ENCODE measurements around the gene SMC3. TPM values are rescaled to one million over a fixed set of nuclear protein-coding genes. Genes with fewer than 3 reads are reported as not detected.

The SMC3 gene
- total and polyA plus RNA-seq, 2 of the 13 experiments (the other 11 are each of a cell fraction or from before 2014, with no cell fraction given), result 11.7 to 48.0 TPM

GRCh38 chr10:110567201-110568054, at the start of gene SMC3 (continued):
- no peak for TF ChIP-seq ZNF333 (CRISPR knock-in tag; IDR thresholded peaks at IDR 0.05; ENCODE audit: borderline replicate concordance)
- peak; percentile 86; the same call in 1 of the 2 replicates for TF ChIP-seq SIN3A (IDR thresholded peaks at IDR 0.05; ENCODE audit: borderline replicate concordance, low read depth, low read length)
- no peak for TF ChIP-seq ZNF546 (CRISPR knock-in tag; conservative IDR thresholded peaks at IDR 0.05)
- TF ChIP-seq CHD4 (IDR thresholded peaks at IDR 0.05; ENCODE audit: borderline replicate concordance, low read length), result no peak
- peak; percentile 99 for TF ChIP-seq TFDP1 (CRISPR knock-in tag; IDR thresholded peaks at IDR 0.05; ENCODE audit: borderline replicate concordance)
- no peak for TF ChIP-seq RBM39 (IDR thresholded peaks at IDR 0.05; ENCODE audit: low read depth, low read length, poor library complexity, severe bottlenecking)
- peak; percentile 61; the same call in 1 of the 2 replicates for TF ChIP-seq THAP9 (CRISPR knock-in tag; IDR thresholded peaks at IDR 0.05; ENCODE audit: borderline replicate concordance)
- TF ChIP-seq ZBTB37 (CRISPR knock-in tag; IDR thresholded peaks at IDR 0.05), result 0 out of 2 replicates have a peak, but pooled peaks have one; percentile 26
- peak; percentile 59; the same call in 1 of the 2 replicates for TF ChIP-seq ZNF350 (CRISPR knock-in tag; IDR thresholded peaks at IDR 0.05; ENCODE audit: borderline replicate concordance, low read depth)
- TF ChIP-seq PRDM4 (CRISPR knock-in tag; IDR thresholded peaks at IDR 0.05; ENCODE audit: borderline replicate concordance), result peak; percentile 47; the same call in 1 of the 2 replicates
- TF ChIP-seq ZNF253 (CRISPR knock-in tag; IDR thresholded peaks at IDR 0.05; ENCODE audit: borderline replicate concordance), result peak; percentile 97
- peak; percentile 59 for TF ChIP-seq ZGPAT (CRISPR knock-in tag; IDR thresholded peaks at IDR 0.05)
- no peak for TF ChIP-seq NFE2 (CRISPR knock-in tag; IDR thresholded peaks at IDR 0.05)
- peak; percentile 54; the same call in 1 of the 2 replicates for TF ChIP-seq NCOA2 (CRISPR knock-in tag; IDR thresholded peaks at IDR 0.05)
- peak; percentile 81 for TF ChIP-seq TAF1 (CRISPR knock-in tag; IDR thresholded peaks at IDR 0.05)
- TF ChIP-seq JUND (CRISPR knock-in tag; IDR thresholded peaks at IDR 0.05), result no peak
- no peak for TF ChIP-seq ZNF3 (CRISPR knock-in tag; IDR thresholded peaks at IDR 0.05)
